OCI-LY3 (cell line): ENCODE measurements around the gene PRMT1.

Experiments
- EZH2phosphoT487 ChIP-seq: fragments of 200-600 bp; shearing (Covaris generic); IDR thresholded peaks from 2 replicates; pipeline ENCODE4 v1.6.1; 2018; ENCODE audit warnings: antibody characterized with exemption, mixed run types, low read depth
- TF ChIP-seq, protein P1 (sequence below): fragments of 200-600, 300-600 bp; sonication (generic); IDR thresholded peaks from 2 replicates; pipeline ENCODE4 v1.5.1; 2014; ENCODE audit warnings: antibody characterized with exemption, low read length, low read depth

DNA sequence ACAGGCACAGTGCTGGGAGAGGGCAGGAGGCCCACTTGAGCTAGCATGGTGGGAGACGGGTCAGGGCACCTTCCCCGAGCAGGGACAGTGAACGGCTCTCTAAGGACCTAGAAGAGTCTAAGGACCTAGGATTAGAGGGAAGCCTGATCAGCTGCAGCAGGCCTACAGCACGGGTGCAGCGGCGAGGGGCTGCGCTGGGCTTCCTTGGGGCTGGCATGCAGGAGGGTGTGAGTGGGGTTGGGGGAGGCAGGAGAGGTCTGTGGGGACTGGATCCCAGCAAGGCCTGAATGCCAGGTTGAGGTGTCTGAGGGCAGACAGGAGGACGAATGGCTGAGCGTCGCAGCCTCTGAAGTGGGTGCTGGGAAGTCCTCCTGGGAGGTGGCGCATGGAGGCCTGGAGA lies 31.5 kb upstream of the PRMT1 start:
- TF ChIP-seq, protein P1, sequence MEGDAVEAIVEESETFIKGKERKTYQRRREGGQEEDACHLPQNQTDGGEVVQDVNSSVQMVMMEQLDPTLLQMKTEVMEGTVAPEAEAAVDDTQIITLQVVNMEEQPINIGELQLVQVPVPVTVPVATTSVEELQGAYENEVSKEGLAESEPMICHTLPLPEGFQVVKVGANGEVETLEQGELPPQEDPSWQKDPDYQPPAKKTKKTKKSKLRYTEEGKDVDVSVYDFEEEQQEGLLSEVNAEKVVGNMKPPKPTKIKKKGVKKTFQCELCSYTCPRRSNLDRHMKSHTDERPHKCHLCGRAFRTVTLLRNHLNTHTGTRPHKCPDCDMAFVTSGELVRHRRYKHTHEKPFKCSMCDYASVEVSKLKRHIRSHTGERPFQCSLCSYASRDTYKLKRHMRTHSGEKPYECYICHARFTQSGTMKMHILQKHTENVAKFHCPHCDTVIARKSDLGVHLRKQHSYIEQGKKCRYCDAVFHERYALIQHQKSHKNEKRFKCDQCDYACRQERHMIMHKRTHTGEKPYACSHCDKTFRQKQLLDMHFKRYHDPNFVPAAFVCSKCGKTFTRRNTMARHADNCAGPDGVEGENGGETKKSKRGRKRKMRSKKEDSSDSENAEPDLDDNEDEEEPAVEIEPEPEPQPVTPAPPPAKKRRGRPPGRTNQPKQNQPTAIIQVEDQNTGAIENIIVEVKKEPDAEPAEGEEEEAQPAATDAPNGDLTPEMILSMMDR: no peak
- no peak for TF ChIP-seq EZH2phosphoT487
